IMR-90 (cell line): ENCODE measurements around the gene JAKMIP1. TPM values are rescaled to one million over a fixed set of nuclear protein-coding genes. Genes with fewer than 3 reads are reported as not detected.

Experiments used
- ATAC-seq: fragments of 200-7000 bp; cut with Tn5 transposase; 2 replicates; pipeline ENCODE4 v1.9.1; 2020; ENCODE audit warnings: low read depth, mild to moderate bottlenecking, moderate library complexity
- BruUV-seq: library from RNA; stranded (reverse); fragments of 400-500 nt; replicated peaks from 2 replicates; lab custom pipeline; 2021; lab: Mats Ljungman, UMichigan
- CTCF ChIA-PET: fragments of 300-600 bp; formaldehyde crosslinking; extraction: SDS; loops from one replicate; lab custom pipeline; 2021; ENCODE audit warnings: antibody characterized with exemption; lab: Yijun Ruan, JAX
- POLR2A ChIA-PET: fragments of 300-600 bp; sonication (Branson Sonifier 250); formaldehyde crosslinking; loops from one replicate; lab custom pipeline; 2022; ENCODE audit warnings: antibody characterized with exemption; ENCODE audit not compliant: unreplicated experiment; lab: Charles Lee
- DNase-seq: peaks from one replicate; pipeline ENCODE4 v3.0.0; 2013
- H2AFZ ChIP-seq: replicated peaks from 2 replicates; pipeline ENCODE3; 2013; ENCODE audit warnings: low read length, mild to moderate bottlenecking; ENCODE audit not compliant: poor library complexity
- H2AK5ac ChIP-seq: 2 replicates; pipeline ENCODE4 v1.6.1; 2013; ENCODE audit warnings: low read depth, low read length, inconsistent platforms
- H2AK9ac ChIP-seq: replicated peaks from 2 replicates; pipeline ENCODE3; 2013; ENCODE audit warnings: mild to moderate bottlenecking, low read depth, low read length, moderate library complexity; ENCODE audit not compliant: poor library complexity
- H2BK120ac ChIP-seq: 2 replicates; pipeline ENCODE4 v1.6.1; 2013; ENCODE audit warnings: low read depth, low read length, inconsistent platforms
- H2BK15ac ChIP-seq: 3 replicates; pipeline ENCODE4 v1.6.1; 2013; ENCODE audit warnings: low read depth, low read length, inconsistent platforms
- H2BK20ac ChIP-seq: 2 replicates; pipeline ENCODE4 v1.6.1; 2013; ENCODE audit warnings: low read depth, mild to moderate bottlenecking, inconsistent platforms, low read length, moderate library complexity
- H2BK5ac ChIP-seq: 2 replicates; pipeline ENCODE4 v1.6.1; 2013; ENCODE audit warnings: mild to moderate bottlenecking, low read depth, low read length, inconsistent platforms; ENCODE audit not compliant: poor library complexity, severe bottlenecking
- H3K14ac ChIP-seq: replicated peaks from 2 replicates; pipeline ENCODE4 v1.6.1; 2013; ENCODE audit warnings: low read depth, low read length, inconsistent platforms
- H3K18ac ChIP-seq: 2 replicates; pipeline ENCODE4 v1.6.1; 2013; ENCODE audit warnings: low read depth, low read length, control low read depth
- H3K23ac ChIP-seq: 2 replicates; pipeline ENCODE4 v1.6.1; 2013; ENCODE audit warnings: low read depth, low read length, inconsistent platforms
- H3K27ac ChIP-seq: 2 replicates; pipeline ENCODE4 v1.5.1; 2013; ENCODE audit warnings: mild to moderate bottlenecking, control low read depth, low read length; ENCODE audit not compliant: insufficient read depth
- H3K27me3 ChIP-seq: 2 replicates; pipeline ENCODE4 v1.6.1; 2013; ENCODE audit warnings: low read length; ENCODE audit not compliant: control insufficient read depth, insufficient read depth
- H3K36me3 ChIP-seq: 2 replicates; pipeline ENCODE4 v1.6.1; 2013; ENCODE audit warnings: low read length, mixed read lengths; ENCODE audit not compliant: control insufficient read depth, insufficient read depth
- H3K4ac ChIP-seq: 2 replicates; pipeline ENCODE4 v1.6.1; 2013; ENCODE audit warnings: low read depth, low read length, inconsistent platforms
- H3K4me1 ChIP-seq: 2 replicates; pipeline ENCODE4 v1.6.1; 2013; ENCODE audit warnings: low read length, mixed read lengths; ENCODE audit not compliant: control insufficient read depth, insufficient read depth
- H3K4me2 ChIP-seq: 2 replicates; pipeline ENCODE4 v1.6.1; 2013; ENCODE audit warnings: low read depth, mild to moderate bottlenecking, control low read depth, low read length, moderate library complexity
- H3K4me3 ChIP-seq: 2 replicates; pipeline ENCODE4 v1.5.1; 2013; ENCODE audit warnings: low read depth, mild to moderate bottlenecking, control low read depth, low read length, moderate library complexity; ENCODE audit not compliant: insufficient read depth
- H3K56ac ChIP-seq: 2 replicates; pipeline ENCODE4 v1.6.1; 2013; ENCODE audit warnings: low read length, inconsistent platforms; ENCODE audit not compliant: insufficient read depth; ENCODE audit errors: extremely low read depth
- H3K79me1 ChIP-seq, 2 experiments: 2 replicates each; pipeline ENCODE4 v1.6.1; 2013; ENCODE audit warnings: low read length in 2 of 2, inconsistent platforms in 1 of 2, low read depth in 1 of 2
- H3K9ac ChIP-seq: 2 replicates; pipeline ENCODE4 v1.6.1; 2013; ENCODE audit warnings: low read depth, low read length, control low read depth
- H3K9me1 ChIP-seq: 2 replicates; pipeline ENCODE4 v1.6.1; 2013; ENCODE audit warnings: low read length, inconsistent platforms; ENCODE audit not compliant: insufficient read depth
- H3K9me3 ChIP-seq: 2 replicates; pipeline ENCODE4 v1.6.1; 2013; ENCODE audit warnings: low read length; ENCODE audit not compliant: control insufficient read depth, insufficient read depth
- H4K20me1 ChIP-seq: 2 replicates; pipeline ENCODE4 v1.6.1; 2013; ENCODE audit warnings: low read length, inconsistent platforms; ENCODE audit not compliant: insufficient read depth
- H4K5ac ChIP-seq: 2 replicates; pipeline ENCODE4 v1.6.1; 2013; ENCODE audit warnings: mild to moderate bottlenecking, low read depth, low read length, control low read depth
- H4K8ac ChIP-seq, 2 experiments: 2 replicates each; pipeline ENCODE4 v1.6.1; 2013; ENCODE audit warnings: low read depth in 2 of 2, low read length in 2 of 2, control low read depth in 1 of 2, inconsistent platforms in 1 of 2
- H4K91ac ChIP-seq: 2 replicates; pipeline ENCODE4 v1.6.1; 2013; ENCODE audit warnings: low read depth, low read length, inconsistent platforms; ENCODE audit not compliant: insufficient read depth
- CEBPB ChIP-seq: IDR thresholded peaks from 2 replicates; pipeline ENCODE4 v1.6.1; 2012; ENCODE audit warnings: low read depth, low read length, improper control_type of control experiment
- FOS ChIP-seq: fragments of 150-350 bp; IDR thresholded peaks from 2 replicates; pipeline ENCODE4 v1.6.1; 2016; ENCODE audit warnings: low read depth, low read length
- MAFK ChIP-seq: IDR thresholded peaks from 2 replicates; pipeline ENCODE4 v1.6.1; 2012; ENCODE audit warnings: low read depth, low read length, improper control_type of control experiment
- MAZ ChIP-seq: IDR thresholded peaks from 2 replicates; pipeline ENCODE4 v1.6.1; 2012; ENCODE audit warnings: low read depth, mild to moderate bottlenecking, low read length, improper control_type of control experiment, moderate library complexity, borderline replicate concordance
- MXI1 ChIP-seq: IDR thresholded peaks from 2 replicates; pipeline ENCODE4 v1.6.1; 2012; ENCODE audit warnings: low read depth, mild to moderate bottlenecking, low read length, moderate library complexity, borderline replicate concordance
- NFE2L2 ChIP-seq: fragments of 150-350 bp; IDR thresholded peaks from 2 replicates; pipeline ENCODE4 v1.6.1; 2016; ENCODE audit warnings: low read depth, mild to moderate bottlenecking, low read length
- POLR2A ChIP-seq: IDR thresholded peaks from 2 replicates; pipeline ENCODE4 v1.6.1; 2012; ENCODE audit warnings: mild to moderate bottlenecking, low read depth, low read length
- RAD21 ChIP-seq: IDR thresholded peaks from 2 replicates; pipeline ENCODE4 v1.6.1; 2012; ENCODE audit warnings: low read length, improper control_type of control experiment
- RCOR1 ChIP-seq: IDR thresholded peaks from 2 replicates; pipeline ENCODE4 v1.6.1; 2012; ENCODE audit warnings: mild to moderate bottlenecking, low read length, improper control_type of control experiment; ENCODE audit not compliant: insufficient replicate concordance
- RFX5 ChIP-seq: IDR thresholded peaks from 2 replicates; pipeline ENCODE4 v1.8.0; 2012; ENCODE audit warnings: low read depth, mild to moderate bottlenecking, low read length, moderate library complexity
- SMC3 ChIP-seq: fragments of 150-350 bp; IDR thresholded peaks from 2 replicates; pipeline ENCODE4 v1.6.1; 2016; ENCODE audit warnings: low read depth, mild to moderate bottlenecking, antibody characterized with exemption, low read length, moderate library complexity
- USF2 ChIP-seq: fragments of 150-350 bp; IDR thresholded peaks from 2 replicates; pipeline ENCODE4 v1.6.1; 2017; ENCODE audit warnings: mild to moderate bottlenecking, antibody characterized with exemption, low read length, low read depth
- WGBS, 2 experiments: methylation state at CpG; one replicate each; pipeline versions ENCODE4 v1.1.5 to v1.1.7; 2013; ENCODE audit warnings: missing lambda C conversion rate in 2 of 2; ENCODE audit not compliant: insufficient read length in 1 of 2; ENCODE audit errors: extremely low coverage in 2 of 2; 5-methylcytosine and 5-hydroxymethylcytosine counted together
- dilution Hi-C: fragments of 300-500 bp; cut with HindIII; formaldehyde crosslinking; loops from one replicate; pipeline ENCODE4 v1.14.3; 2018; ENCODE audit warnings: low sequenced_read_pairs; ENCODE audit not compliant: unreplicated experiment
- in situ Hi-C: fragments of 300-500 bp; cut with MboI; formaldehyde crosslinking; loops from 3 replicates; pipeline ENCODE4 v1.14.3; 2019; ENCODE audit warnings: low sequenced_read_pairs, inconsistent platforms, mixed read lengths
- intact Hi-C: fragments of 100-400 bp; cut with micrococcal nuclease; formaldehyde crosslinking; loops from 2 replicates; pipeline ENCODE4 v1.10.0; 2022
- polyA plus RNA-seq, 3 experiments: library from polyadenylated mRNA; depleted of rRNA; stranded (reverse); fragments of >200 nt; gene quantifications; 2 replicates each; pipeline ENCODE4 v1.2.3, GENCODE V29; 2012; ENCODE audit warnings: low replicate concordance in 1 of 3
- total RNA-seq: library from RNA; depleted of rRNA; stranded (reverse); fragments of >200 nt; gene quantifications from 2 replicates; pipeline ENCODE4 v1.2.3, GENCODE V29; 2012
- TF ChIP-seq, protein P1 (sequence below): fragments of 150-350 bp; IDR thresholded peaks from 2 replicates; pipeline ENCODE4 v1.6.1; 2016; ENCODE audit warnings: low read depth, mild to moderate bottlenecking, low read length, moderate library complexity, borderline replicate concordance
- TF ChIP-seq, protein P2 (sequence below): conservative IDR thresholded peaks from 2 replicates; pipeline ENCODE4 v1.5.1; 2012; ENCODE audit warnings: mild to moderate bottlenecking, low read depth, low read length, improper control_type of control experiment

Gene JAKMIP1
- total and polyA plus RNA-seq, 2 of the 4 experiments (the other 2 are of a cell fraction): not detected

DNA sequence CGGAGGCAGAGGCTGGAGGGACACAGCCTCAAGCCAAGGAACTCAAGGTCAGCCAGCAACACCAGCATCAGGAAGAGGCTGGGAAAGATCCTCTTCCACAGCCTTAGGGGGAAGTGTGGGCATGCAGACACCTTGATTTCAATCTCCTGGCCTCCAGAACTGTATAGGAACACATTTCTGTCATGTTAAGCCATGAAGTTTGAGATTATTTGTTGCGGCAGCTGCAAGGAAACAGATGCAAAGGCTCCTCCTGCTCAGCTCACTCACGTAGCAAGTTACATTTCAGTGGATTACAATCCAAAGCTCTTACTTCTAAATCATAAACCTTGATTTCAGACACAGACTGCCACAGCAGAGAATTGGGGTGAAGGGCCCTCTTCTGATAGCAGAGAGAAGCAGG is 113.5 kb downstream of the JAKMIP1 start:
- Histone ChIP-seq H3K9me3 (0 out of 2 replicates have a peak, but pooled peaks cover 2% of the 10 kb centered on the region), H3K18ac (no peak overlapping the region), H3K4ac (no peak overlapping the region), H3K4me1 (no peaks in the 10 kb centered on the region), H3K27ac (no peak overlapping the region), H3K9me1 (no peaks in the 10 kb centered on the region), H2BK5ac (no peak overlapping the region), H4K8ac (no peak overlapping the region), H2AK5ac (no peak overlapping the region), H2AFZ (no peak overlapping the region), H3K14ac (no peak overlapping the region), H4K5ac (no peak overlapping the region), H3K23ac (no peak overlapping the region), H3K56ac (no peak overlapping the region), H3K79me1 (no peaks in the 10 kb centered on the region), H3K36me3 (no peaks in the 10 kb centered on the region), H4K91ac (no peak overlapping the region), H2BK20ac (no peak overlapping the region), H2BK15ac (no peak overlapping the region), H3K4me2 (no peak overlapping the region), H2AK9ac (no peak overlapping the region), H3K4me3 (no peak overlapping the region), H4K20me1 (no peaks in the 10 kb centered on the region), H2BK120ac (no peak overlapping the region), H3K9ac (no peak overlapping the region), H3K27me3 (no peaks in the 10 kb centered on the region)
- no CpG with 5 or more reads among the region's 3 CpGs for WGBS, 2 experiments
- no peak for ATAC-seq
- DNase-seq: no peak
- TF ChIP-seq USF2 (no peak), RAD21 (no peak), POLR2A (no peak), NFE2L2 (no peak), FOS (no peak), MAFK (no peak), SMC3 (no peak), MXI1 (no peak), RFX5 (no peak), MAZ (no peak), CEBPB (no peak), RCOR1 (no peak)
- TF ChIP-seq, protein P1, sequence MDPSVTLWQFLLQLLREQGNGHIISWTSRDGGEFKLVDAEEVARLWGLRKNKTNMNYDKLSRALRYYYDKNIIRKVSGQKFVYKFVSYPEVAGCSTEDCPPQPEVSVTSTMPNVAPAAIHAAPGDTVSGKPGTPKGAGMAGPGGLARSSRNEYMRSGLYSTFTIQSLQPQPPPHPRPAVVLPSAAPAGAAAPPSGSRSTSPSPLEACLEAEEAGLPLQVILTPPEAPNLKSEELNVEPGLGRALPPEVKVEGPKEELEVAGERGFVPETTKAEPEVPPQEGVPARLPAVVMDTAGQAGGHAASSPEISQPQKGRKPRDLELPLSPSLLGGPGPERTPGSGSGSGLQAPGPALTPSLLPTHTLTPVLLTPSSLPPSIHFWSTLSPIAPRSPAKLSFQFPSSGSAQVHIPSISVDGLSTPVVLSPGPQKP: no peak
- TF ChIP-seq, protein P2, sequence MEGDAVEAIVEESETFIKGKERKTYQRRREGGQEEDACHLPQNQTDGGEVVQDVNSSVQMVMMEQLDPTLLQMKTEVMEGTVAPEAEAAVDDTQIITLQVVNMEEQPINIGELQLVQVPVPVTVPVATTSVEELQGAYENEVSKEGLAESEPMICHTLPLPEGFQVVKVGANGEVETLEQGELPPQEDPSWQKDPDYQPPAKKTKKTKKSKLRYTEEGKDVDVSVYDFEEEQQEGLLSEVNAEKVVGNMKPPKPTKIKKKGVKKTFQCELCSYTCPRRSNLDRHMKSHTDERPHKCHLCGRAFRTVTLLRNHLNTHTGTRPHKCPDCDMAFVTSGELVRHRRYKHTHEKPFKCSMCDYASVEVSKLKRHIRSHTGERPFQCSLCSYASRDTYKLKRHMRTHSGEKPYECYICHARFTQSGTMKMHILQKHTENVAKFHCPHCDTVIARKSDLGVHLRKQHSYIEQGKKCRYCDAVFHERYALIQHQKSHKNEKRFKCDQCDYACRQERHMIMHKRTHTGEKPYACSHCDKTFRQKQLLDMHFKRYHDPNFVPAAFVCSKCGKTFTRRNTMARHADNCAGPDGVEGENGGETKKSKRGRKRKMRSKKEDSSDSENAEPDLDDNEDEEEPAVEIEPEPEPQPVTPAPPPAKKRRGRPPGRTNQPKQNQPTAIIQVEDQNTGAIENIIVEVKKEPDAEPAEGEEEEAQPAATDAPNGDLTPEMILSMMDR: no peak
- BruUV-seq: no TSS peak
- ChIA-PET CTCF (no interaction called here), POLR2A (no interaction called here)
- in situ Hi-C loops: no loop called here
- intact Hi-C loops: no loop called here
- dilution Hi-C loops: no loop called here
